ENCODE data around the gene DGLUCY.

Gene DGLUCY

GRCh38 chr14:91219517-91220389 lies 105.9 kb downstream of the DGLUCY start (continued):
- TF ChIP-seq ZFP30 (CRISPR knock-in tag; IDR thresholded peaks at IDR 0.05) (no peak), TCF4 (CRISPR knock-in tag; IDR thresholded peaks at IDR 0.05; ENCODE audit: borderline replicate concordance) (no peak), ZNF8 (CRISPR knock-in tag; IDR thresholded peaks at IDR 0.05) (no peak), ZFP3 (CRISPR knock-in tag; IDR thresholded peaks at IDR 0.05) (no peak), CREB5 (CRISPR knock-in tag; IDR thresholded peaks at IDR 0.05; ENCODE audit: low read depth) (no peak)

- no peak for ATAC-seq
- TF ChIP-seq ZNF8 (CRISPR knock-in tag; IDR thresholded peaks at IDR 0.05) (no peak), ESRRG (CRISPR knock-in tag; IDR thresholded peaks at IDR 0.05) (no peak), ARNTL (CRISPR knock-in tag; IDR thresholded peaks at IDR 0.05; ENCODE audit: borderline replicate concordance, low read depth) (no peak), ZFP3 (CRISPR knock-in tag; IDR thresholded peaks at IDR 0.05) (no peak), CREB5 (CRISPR knock-in tag; IDR thresholded peaks at IDR 0.05; ENCODE audit: low read depth) (no peak), ISL1 (CRISPR knock-in tag; IDR thresholded peaks at IDR 0.05) (no peak), RARB (CRISPR knock-in tag; IDR thresholded peaks at IDR 0.05) (no peak), SNAI2 (CRISPR knock-in tag; IDR thresholded peaks at IDR 0.05) (no peak), TCF4 (CRISPR knock-in tag; IDR thresholded peaks at IDR 0.05; ENCODE audit: borderline replicate concordance) (no peak), ZFP30 (CRISPR knock-in tag; IDR thresholded peaks at IDR 0.05) (no peak), PATZ1 (CRISPR knock-in tag; IDR thresholded peaks at IDR 0.05; ENCODE audit: borderline replicate concordance) (no peak), CSRNP3 (CRISPR knock-in tag; IDR thresholded peaks at IDR 0.05) (no peak), TOX (CRISPR knock-in tag; IDR thresholded peaks at IDR 0.05; ENCODE audit: borderline replicate concordance) (no peak)
Observed at GRCh38 chr14:91220581-91221000, 106.7 kb downstream of the DGLUCY start.

- ATAC-seq: no peak
- TF ChIP-seq ISL1 (CRISPR knock-in tag; IDR thresholded peaks at IDR 0.05) (no peak), SNAI2 (CRISPR knock-in tag; IDR thresholded peaks at IDR 0.05) (no peak), CSDC2 (CRISPR knock-in tag; IDR thresholded peaks at IDR 0.05) (no peak), TOX (CRISPR knock-in tag; IDR thresholded peaks at IDR 0.05; ENCODE audit: borderline replicate concordance) (no peak), ZNF565 (CRISPR knock-in tag; conservative IDR thresholded peaks at IDR 0.05; ENCODE audit: low read depth) (no peak), ARNTL (CRISPR knock-in tag; IDR thresholded peaks at IDR 0.05; ENCODE audit: borderline replicate concordance, low read depth) (no peak), CSRNP3 (CRISPR knock-in tag; IDR thresholded peaks at IDR 0.05) (no peak), TCF4 (CRISPR knock-in tag; IDR thresholded peaks at IDR 0.05; ENCODE audit: borderline replicate concordance) (no peak), TSHZ2 (CRISPR knock-in tag; IDR thresholded peaks at IDR 0.05) (no peak), GLIS3 (CRISPR knock-in tag; IDR thresholded peaks at IDR 0.05) (no peak), RARB (CRISPR knock-in tag; IDR thresholded peaks at IDR 0.05) (no peak), ESRRG (CRISPR knock-in tag; IDR thresholded peaks at IDR 0.05) (no peak)
Observed at GRCh38 chr14:91221270-91221669, 107.4 kb downstream of the DGLUCY start.

Measured in SK-N-SH treated with all-trans-retinoic acid at 6 μM for 48 hours (cell line).